ENCODE measurements around the gene EPAS1.

EPAS1 gene

GRCh38 chr2:46323730-46324129 lies 26.5 kb downstream of the EPAS1 start:
- no peak for DNase-seq (ENCODE audit: low read depth)

GRCh38 chr2:46325182-46325928 lies 28.1 kb downstream of the EPAS1 start:
- DNase-seq (ENCODE audit: low read depth) = no peak

- DNase-seq (ENCODE audit: low read depth) = no peak
These were observed 29.2 kb downstream of the EPAS1 start for GRCh38 chr2:46326231-46326980.

- DNase-seq (ENCODE audit: low read depth) = no peak
These were observed 30.4 kb downstream of the EPAS1 start for GRCh38 chr2:46327627-46328026.

- no peak for DNase-seq (ENCODE audit: low read depth)
These were observed 31.1 kb downstream of the EPAS1 start for GRCh38 chr2:46328291-46328690.

GRCh38 chr2:46328829-46329228 lies 31.6 kb downstream of the EPAS1 start:
- DNase-seq (ENCODE audit: low read depth) = no peak

- DNase-seq (ENCODE audit: low read depth) = no peak
These were observed 32.1 kb downstream of the EPAS1 start for GRCh38 chr2:46329340-46329739.

GRCh38 chr2:46329803-46330775 lies 32.9 kb downstream of the EPAS1 start:
- peak; percentile 90 for DNase-seq (ENCODE audit: low read depth)

GRCh38 chr2:46331109-46331766 lies 34.0 kb downstream of the EPAS1 start:
- no peak for DNase-seq (ENCODE audit: low read depth)

GRCh38 chr2:46332686-46333281 lies 35.6 kb downstream of the EPAS1 start:
- DNase-seq (ENCODE audit: low read depth) = no peak

- no peak for DNase-seq (ENCODE audit: low read depth)
These were observed 36.7 kb downstream of the EPAS1 start for GRCh38 chr2:46333912-46334311.

GRCh38 chr2:46334389-46335271 lies 37.4 kb downstream of the EPAS1 start:
- peak; percentile 98 for DNase-seq (ENCODE audit: low read depth)

- DNase-seq (ENCODE audit: low read depth) = no peak
These were observed 38.4 kb downstream of the EPAS1 start for GRCh38 chr2:46335391-46336282.

- DNase-seq (ENCODE audit: low read depth) = no peak
These were observed 39.2 kb downstream of the EPAS1 start for GRCh38 chr2:46336283-46336959.

- DNase-seq (ENCODE audit: low read depth) = no peak
These were observed 40.2 kb downstream of the EPAS1 start for GRCh38 chr2:46337208-46337994.

- DNase-seq (ENCODE audit: low read depth) = no peak
These were observed 41.5 kb downstream of the EPAS1 start for GRCh38 chr2:46338674-46339073.

- DNase-seq (ENCODE audit: low read depth) = no peak
These were observed 42.0 kb downstream of the EPAS1 start for GRCh38 chr2:46339200-46339599.

All from GM04503 (cell line).